H9 (cell line): ENCODE data around the gene PPP1R15A. TPM values are rescaled to one million over a fixed set of nuclear protein-coding genes. Genes with fewer than 3 reads are reported as not detected.

Experiments
- DNase-seq: peaks from one replicate; pipeline ENCODE4 v3.0.0-alpha.2; 2017
- H2AFZ ChIP-seq: one replicate; pipeline ENCODE4 v1.6.1; 2013; ENCODE audit warnings: mild to moderate bottlenecking, low read length, control low read depth, moderate library complexity
- H2AK5ac ChIP-seq: 2 replicates; pipeline ENCODE4 v1.6.1; 2013; ENCODE audit warnings: low read length, control low read depth, mixed read lengths; ENCODE audit not compliant: insufficient read length
- H2BK120ac ChIP-seq: one replicate; pipeline ENCODE4 v1.6.1; 2013; ENCODE audit warnings: low read depth, mild to moderate bottlenecking, low read length, control low read depth, inconsistent platforms; ENCODE audit not compliant: poor library complexity, severe bottlenecking
- H2BK12ac ChIP-seq: 2 replicates; pipeline ENCODE4 v1.6.1; 2013; ENCODE audit warnings: low read length, control low read depth, mixed read lengths, low read depth; ENCODE audit not compliant: insufficient read length
- H2BK15ac ChIP-seq: 2 replicates; pipeline ENCODE4 v1.6.1; 2013; ENCODE audit warnings: low read depth, low read length, control low read depth
- H2BK20ac ChIP-seq: one replicate; pipeline ENCODE4 v1.6.1; 2013; ENCODE audit warnings: low read depth, mild to moderate bottlenecking, low read length, control low read depth, inconsistent platforms; ENCODE audit not compliant: poor library complexity, severe bottlenecking
- H2BK5ac ChIP-seq: 2 replicates; pipeline ENCODE4 v1.6.1; 2013; ENCODE audit warnings: low read length, control low read depth, mixed read lengths; ENCODE audit not compliant: insufficient read length
- H3K14ac ChIP-seq: 2 replicates; pipeline ENCODE4 v1.6.1; 2013; ENCODE audit warnings: low read length, control low read depth; ENCODE audit not compliant: insufficient read depth
- H3K18ac ChIP-seq: 2 replicates; pipeline ENCODE4 v1.6.1; 2013; ENCODE audit warnings: low read depth, mild to moderate bottlenecking, mixed read lengths, low read length, control low read depth; ENCODE audit not compliant: insufficient read length
- H3K23ac ChIP-seq: 2 replicates; pipeline ENCODE4 v1.6.1; 2013; ENCODE audit warnings: low read length, control low read depth, mixed read lengths, low read depth; ENCODE audit not compliant: insufficient read length
- H3K23me2 ChIP-seq: 2 replicates; pipeline ENCODE4 v1.6.1; 2013; ENCODE audit warnings: low read depth, mild to moderate bottlenecking, mixed read lengths, low read length, control low read depth; ENCODE audit not compliant: insufficient read length, poor library complexity, severe bottlenecking
- H3K27ac ChIP-seq: 2 replicates; pipeline ENCODE4 v1.5.1; 2013; ENCODE audit warnings: low read length, control low read depth, mixed read lengths, low read depth; ENCODE audit not compliant: insufficient read length
- H3K27me3 ChIP-seq: 2 replicates; pipeline ENCODE4 v1.6.1; 2013; ENCODE audit warnings: low read length, control low read depth, inconsistent platforms; ENCODE audit not compliant: insufficient read depth
- H3K4ac ChIP-seq: 2 replicates; pipeline ENCODE4 v1.6.1; 2013; ENCODE audit warnings: low read depth, mild to moderate bottlenecking, control low read depth, inconsistent platforms, low read length, moderate library complexity
- H3K4me1 ChIP-seq: 2 replicates; pipeline ENCODE4 v1.6.1; 2013; ENCODE audit warnings: low read length, control low read depth, inconsistent platforms; ENCODE audit not compliant: insufficient read depth
- H3K4me2 ChIP-seq: 2 replicates; pipeline ENCODE4 v1.6.1; 2013; ENCODE audit warnings: low read length, control low read depth, mixed read lengths; ENCODE audit not compliant: insufficient read length, insufficient read depth
- H3K56ac ChIP-seq: 2 replicates; pipeline ENCODE4 v1.6.1; 2013; ENCODE audit warnings: low read depth, mild to moderate bottlenecking, mixed read lengths, low read length, control low read depth; ENCODE audit not compliant: insufficient read length
- H3K79me1 ChIP-seq: 2 replicates; pipeline ENCODE4 v1.6.1; 2013; ENCODE audit warnings: low read depth, mild to moderate bottlenecking, moderate library complexity, low read length, control low read depth, inconsistent platforms; ENCODE audit not compliant: insufficient read depth, poor library complexity, severe bottlenecking
- H3K79me2 ChIP-seq: 2 replicates; pipeline ENCODE4 v1.6.1; 2013; ENCODE audit warnings: low read length, control low read depth, inconsistent platforms; ENCODE audit not compliant: insufficient read depth
- H3K9ac ChIP-seq: 2 replicates; pipeline ENCODE4 v1.6.1; 2013; ENCODE audit warnings: low read length, control low read depth, mixed read lengths; ENCODE audit not compliant: insufficient read length; ENCODE audit errors: extremely low read depth
- H3K9me3 ChIP-seq: one replicate; pipeline ENCODE4 v1.6.1; 2013; ENCODE audit warnings: low read depth, low read length, inconsistent platforms; ENCODE audit not compliant: control insufficient read depth
- H3T11ph ChIP-seq: one replicate; pipeline ENCODE4 v1.6.1; 2013; ENCODE audit warnings: mild to moderate bottlenecking, low read length, control low read depth, inconsistent platforms
- H4K20me1 ChIP-seq: one replicate; pipeline ENCODE4 v1.6.1; 2013; ENCODE audit not compliant: control insufficient read depth, insufficient read length, insufficient read depth
- H4K5ac ChIP-seq: 2 replicates; pipeline ENCODE4 v1.6.1; 2013; ENCODE audit warnings: low read depth, mild to moderate bottlenecking, mixed read lengths, low read length, control low read depth; ENCODE audit not compliant: insufficient read length
- H4K8ac ChIP-seq: replicated peaks from 2 replicates; pipeline ENCODE4 v1.6.1; 2013; ENCODE audit warnings: low read length, control low read depth, mixed read lengths, low read depth; ENCODE audit not compliant: insufficient read length
- H4K91ac ChIP-seq: 2 replicates; pipeline ENCODE4 v1.6.1; 2013; ENCODE audit warnings: low read depth, mild to moderate bottlenecking, moderate library complexity, mixed read lengths, low read length, control low read depth; ENCODE audit not compliant: insufficient read length
- H3K27ac Mint-ChIP-seq, 3 experiments: 2 replicates in 2 of 3; 3 replicates in 1 of 3; pipeline ENCODE4 v1.8.0; 2020 to 2021; ENCODE audit warnings: mixed read lengths in 3 of 3, mild to moderate bottlenecking in 1 of 3, moderate library complexity in 1 of 3
- H3K27me3 Mint-ChIP-seq: 2 replicates; pipeline ENCODE4 v1.8.0; 2021; ENCODE audit warnings: low read depth, mild to moderate bottlenecking, moderate library complexity, mixed read lengths
- H3K36me3 Mint-ChIP-seq, 3 experiments: 2 replicates in 2 of 3; 3 replicates in 1 of 3; pipeline ENCODE4 v1.8.0; 2020 to 2021; ENCODE audit warnings: low read depth in 3 of 3, mixed read lengths in 3 of 3; ENCODE audit not compliant: insufficient read depth in 1 of 3
- H3K4me1 Mint-ChIP-seq, 2 experiments: 2 replicates each; pipeline ENCODE4 v1.8.0; 2020; ENCODE audit warnings: mixed read lengths in 2 of 2
- H3K4me3 Mint-ChIP-seq, 2 experiments: 2 replicates in 1 of 2; 3 replicates in 1 of 2; pipeline ENCODE4 v1.8.0; 2020 to 2021; ENCODE audit warnings: mild to moderate bottlenecking in 2 of 2, mixed read lengths in 2 of 2, moderate library complexity in 1 of 2
- H3K9me3 Mint-ChIP-seq, 2 experiments: 2 replicates in 1 of 2; 3 replicates in 1 of 2; pipeline ENCODE4 v1.8.0; 2020; ENCODE audit warnings: mild to moderate bottlenecking in 2 of 2, mixed read lengths in 2 of 2, moderate library complexity in 1 of 2
- WGBS: extraction: QIAGEN DNeasy Blood & Tissue Kit; methylation state at CpG from one replicate; pipeline ENCODE4 v1.1.7; 2013; ENCODE audit warnings: missing lambda C conversion rate, low lambda C conversion rate, mixed read lengths; ENCODE audit not compliant: insufficient read length; ENCODE audit errors: extremely low coverage; 5-methylcytosine and 5-hydroxymethylcytosine counted together
- total RNA-seq: library from RNA; stranded (reverse); gene quantifications from 2 replicates; pipeline ENCODE4 v1.2.1, GENCODE V29; 2021
- TF ChIP-seq, protein P1 (sequence below): fragments of 200-600 bp; sonication (generic); conservative IDR thresholded peaks from 3 replicates; pipeline ENCODE4 v1.8.0; 2021; ENCODE audit warnings: antibody characterized with exemption, mild to moderate bottlenecking

PPP1R15A gene
- total RNA-seq, 1 experiment from 2014 or later, result 17.2 TPM

DNA sequence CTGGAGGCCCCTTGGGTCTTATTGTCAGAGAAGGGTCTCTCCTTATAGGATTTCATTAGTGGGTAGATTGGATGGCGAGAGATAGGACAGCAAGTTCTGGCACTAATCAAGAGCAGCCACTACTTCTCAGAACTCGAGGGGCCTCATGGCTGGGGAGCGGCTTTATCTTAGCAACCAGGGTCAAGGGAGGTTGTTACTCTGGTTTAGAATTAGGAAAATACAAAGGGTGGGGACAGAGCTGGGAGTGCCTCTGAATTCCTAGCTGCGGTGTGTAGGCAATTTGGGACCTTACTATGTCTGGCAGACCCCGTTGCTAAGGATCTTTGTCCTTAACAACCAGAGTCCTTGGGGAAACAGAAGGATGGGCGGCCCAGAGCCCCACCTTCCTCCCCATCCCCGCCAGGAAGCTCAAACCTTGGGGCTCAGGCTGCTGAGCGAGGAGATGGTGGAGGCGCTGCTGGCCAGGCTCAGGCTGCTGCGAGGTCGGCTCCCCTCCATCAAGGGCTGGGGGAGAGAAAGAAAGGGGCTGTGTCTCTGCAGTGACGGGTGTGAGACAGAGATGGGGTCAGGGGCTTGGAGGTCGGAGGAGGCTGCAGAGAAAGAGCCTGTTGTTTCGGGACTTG is 5.0 kb upstream of the PPP1R15A start:
- no peak overlapping the region for H3K4me2 ChIP-seq
- H4K8ac ChIP-seq, result no peak overlapping the region
- DNase-seq, result no peak
- peaks cover 2% of the 10 kb centered on the region for H3K23me2 ChIP-seq
- H3K27ac ChIP-seq, result no peak overlapping the region
- no peaks in the 10 kb centered on the region for H4K20me1 ChIP-seq
- no peak overlapping the region for H2AFZ ChIP-seq
- peak overlapping the region in 1 of 3 experiments; percentile 14; a peak in 1 of 7 replicates for H3K27ac Mint-ChIP-seq
- H3K14ac ChIP-seq, result peak overlapping the region; percentile 63; the same call in 1 of the 2 replicates
- TF ChIP-seq, protein P1, sequence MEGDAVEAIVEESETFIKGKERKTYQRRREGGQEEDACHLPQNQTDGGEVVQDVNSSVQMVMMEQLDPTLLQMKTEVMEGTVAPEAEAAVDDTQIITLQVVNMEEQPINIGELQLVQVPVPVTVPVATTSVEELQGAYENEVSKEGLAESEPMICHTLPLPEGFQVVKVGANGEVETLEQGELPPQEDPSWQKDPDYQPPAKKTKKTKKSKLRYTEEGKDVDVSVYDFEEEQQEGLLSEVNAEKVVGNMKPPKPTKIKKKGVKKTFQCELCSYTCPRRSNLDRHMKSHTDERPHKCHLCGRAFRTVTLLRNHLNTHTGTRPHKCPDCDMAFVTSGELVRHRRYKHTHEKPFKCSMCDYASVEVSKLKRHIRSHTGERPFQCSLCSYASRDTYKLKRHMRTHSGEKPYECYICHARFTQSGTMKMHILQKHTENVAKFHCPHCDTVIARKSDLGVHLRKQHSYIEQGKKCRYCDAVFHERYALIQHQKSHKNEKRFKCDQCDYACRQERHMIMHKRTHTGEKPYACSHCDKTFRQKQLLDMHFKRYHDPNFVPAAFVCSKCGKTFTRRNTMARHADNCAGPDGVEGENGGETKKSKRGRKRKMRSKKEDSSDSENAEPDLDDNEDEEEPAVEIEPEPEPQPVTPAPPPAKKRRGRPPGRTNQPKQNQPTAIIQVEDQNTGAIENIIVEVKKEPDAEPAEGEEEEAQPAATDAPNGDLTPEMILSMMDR, result no peak
- peaks cover 14 to 26% of the 10 kb centered on the region in 2 experiments for H3K4me1 Mint-ChIP-seq
- no peaks in the 10 kb centered on the region for H3K9me3 Mint-ChIP-seq
- no peak overlapping the region for H2BK12ac ChIP-seq
- no peak overlapping the region for H2BK15ac ChIP-seq
- no peak overlapping the region for H2BK120ac ChIP-seq
- H2BK5ac ChIP-seq, result no peak overlapping the region
- H3K4me3 Mint-ChIP-seq, result no peak overlapping the region; a peak in 1 of 5 replicates
- no peaks in the 10 kb centered on the region for H3K79me1 ChIP-seq
- no peak overlapping the region for H4K5ac ChIP-seq
- no peak overlapping the region for H3T11ph ChIP-seq
- H3K27me3 ChIP-seq, result no peaks in the 10 kb centered on the region
- H3K18ac ChIP-seq, result peak overlapping the region; percentile 30
- H3K27me3 Mint-ChIP-seq, result no peaks in the 10 kb centered on the region
- H3K4ac ChIP-seq, result no peak overlapping the region
- no peak overlapping the region for H2BK20ac ChIP-seq
- H3K9ac ChIP-seq, result no peak overlapping the region
- no peaks in the 10 kb centered on the region for H3K9me3 ChIP-seq
- H3K23ac ChIP-seq, result no peak overlapping the region
- peaks cover 3% of the 10 kb centered on the region; the same call in 1 of the 2 replicates for H3K4me1 ChIP-seq
- no CpG with 5 or more reads among the region's 14 CpGs for WGBS
- peaks cover 0 to 25% (median 6%) of the 10 kb centered on the region in 3 experiments; a peak in 6 of 7 replicates for H3K36me3 Mint-ChIP-seq
- H4K91ac ChIP-seq, result no peak overlapping the region
- no peak overlapping the region for H3K56ac ChIP-seq
- no peak overlapping the region for H2AK5ac ChIP-seq
- H3K79me2 ChIP-seq, result no peaks in the 10 kb centered on the region
